Subcutaneous adipose tissue (tissue), 4 donors: ENCODE data around the gene C7orf57. TPM values are rescaled to one million over a fixed set of nuclear protein-coding genes. Genes with fewer than 3 reads are reported as not detected.

ENCODE experiments used
- CTCF ChIP-seq: fragments of 450-650 bp; IDR thresholded peaks from one replicate; pipeline ENCODE4 v1.5.1; 2016; ENCODE audit warnings: low read depth, mild to moderate bottlenecking, control low read depth, antibody characterized with exemption, moderate library complexity
- total RNA-seq, 4 donors: library from RNA; depleted of rRNA; stranded (reverse); fragments of >200 nt; gene quantifications; one replicate each; pipeline ENCODE4 v1.1.0, GENCODE V29; 2016

C7orf57 gene
- total RNA-seq, 4 donors from 2014 or later: 0.22 TPM; not detected in 3

GRCh38 chr7:48096273-48096672 is 60.9 kb downstream of the C7orf57 start:
- TF ChIP-seq CTCF: no peak

GRCh38 chr7:48097521-48098231 is 62.3 kb downstream of the C7orf57 start:
- TF ChIP-seq CTCF: no peak

- no peak for TF ChIP-seq CTCF
Observed at GRCh38 chr7:48098846-48099245, 63.5 kb downstream of the C7orf57 start.

GRCh38 chr7:48099781-48100180 is 64.4 kb downstream of the C7orf57 start:
- TF ChIP-seq CTCF: no peak

- TF ChIP-seq CTCF: no peak
Observed at GRCh38 chr7:48101352-48101751, 66.0 kb downstream of the C7orf57 start.

GRCh38 chr7:48101968-48102367 is 66.6 kb downstream of the C7orf57 start:
- no peak for TF ChIP-seq CTCF

GRCh38 chr7:48102530-48102929 is 67.2 kb downstream of the C7orf57 start:
- TF ChIP-seq CTCF: no peak
